Ascending aorta (tissue), 2 donors: Measurements from ENCODE around the gene PRXL2A. TPM values are rescaled to one million over a fixed set of nuclear protein-coding genes. Genes with fewer than 3 reads are reported as not detected.
A peak's percentile ranks its signal among the peaks of the same experiment; 100 is the strongest.
"Not testable (repeated sequence)": the region's sequence is repeated elsewhere in the genome, so short reads cannot be mapped to it uniquely, and the experiment has no call there.

ENCODE experiments used
- DNase-seq, 2 donors: peaks; one replicate each; pipeline ENCODE4 v3.0.0-alpha.2; 2019; ENCODE audit warnings: low spot score in 2 of 2
- H3K27ac ChIP-seq, 2 donors: fragments of 200-600 bp; sonication (generic); one replicate each; pipeline ENCODE4 v1.5.1; 2016 to 2017; ENCODE audit warnings: mild to moderate bottlenecking in 1 of 2
- H3K27me3 ChIP-seq: fragments of 200-600 bp; sonication (generic); one replicate; pipeline ENCODE4 v1.5.1; 2017
- H3K36me3 ChIP-seq, 2 donors: fragments of 200-600 bp; sonication (generic); one replicate each; pipeline ENCODE4 v1.5.1; 2016
- H3K4me1 ChIP-seq, 2 donors: fragments of 200-600 bp; sonication (generic); one replicate each; pipeline ENCODE4 v1.5.1; 2016 to 2017; ENCODE audit warnings: mild to moderate bottlenecking in 1 of 2
- H3K4me3 ChIP-seq, 2 donors: fragments of 200-600 bp; sonication (generic); one replicate each; pipeline ENCODE4 v1.5.1; 2016 to 2017; ENCODE audit warnings: mild to moderate bottlenecking in 1 of 2
- H3K9me3 ChIP-seq, 2 donors: fragments of 200-600 bp; sonication (generic); one replicate each; pipeline ENCODE4 v1.5.1; 2016
- intact Hi-C: fragments of 100-400 bp; cut with DNase I; formaldehyde crosslinking; loops from one replicate; pipeline ENCODE4 v1.15.1; 2023
- total RNA-seq: library from RNA; depleted of rRNA; stranded (reverse); fragments of >200 nt; gene quantifications from one replicate; pipeline ENCODE4 v1.1.0, GENCODE V29; 2016
- TF ChIP-seq, protein P1 (sequence below), 3 experiments: fragments of 200-600 bp in 2 of 3; fragments of 450-650 bp in 1 of 3; sonication (generic) in 2 of 3; IDR thresholded peaks; one replicate each; pipeline ENCODE4 v1.5.1; 2016 to 2019; ENCODE audit warnings: antibody characterized with exemption in 3 of 3, mild to moderate bottlenecking in 1 of 3, moderate library complexity in 1 of 3

PRXL2A gene, protein sequence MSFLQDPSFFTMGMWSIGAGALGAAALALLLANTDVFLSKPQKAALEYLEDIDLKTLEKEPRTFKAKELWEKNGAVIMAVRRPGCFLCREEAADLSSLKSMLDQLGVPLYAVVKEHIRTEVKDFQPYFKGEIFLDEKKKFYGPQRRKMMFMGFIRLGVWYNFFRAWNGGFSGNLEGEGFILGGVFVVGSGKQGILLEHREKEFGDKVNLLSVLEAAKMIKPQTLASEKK
- 22.7 TPM for total RNA-seq

DNA sequence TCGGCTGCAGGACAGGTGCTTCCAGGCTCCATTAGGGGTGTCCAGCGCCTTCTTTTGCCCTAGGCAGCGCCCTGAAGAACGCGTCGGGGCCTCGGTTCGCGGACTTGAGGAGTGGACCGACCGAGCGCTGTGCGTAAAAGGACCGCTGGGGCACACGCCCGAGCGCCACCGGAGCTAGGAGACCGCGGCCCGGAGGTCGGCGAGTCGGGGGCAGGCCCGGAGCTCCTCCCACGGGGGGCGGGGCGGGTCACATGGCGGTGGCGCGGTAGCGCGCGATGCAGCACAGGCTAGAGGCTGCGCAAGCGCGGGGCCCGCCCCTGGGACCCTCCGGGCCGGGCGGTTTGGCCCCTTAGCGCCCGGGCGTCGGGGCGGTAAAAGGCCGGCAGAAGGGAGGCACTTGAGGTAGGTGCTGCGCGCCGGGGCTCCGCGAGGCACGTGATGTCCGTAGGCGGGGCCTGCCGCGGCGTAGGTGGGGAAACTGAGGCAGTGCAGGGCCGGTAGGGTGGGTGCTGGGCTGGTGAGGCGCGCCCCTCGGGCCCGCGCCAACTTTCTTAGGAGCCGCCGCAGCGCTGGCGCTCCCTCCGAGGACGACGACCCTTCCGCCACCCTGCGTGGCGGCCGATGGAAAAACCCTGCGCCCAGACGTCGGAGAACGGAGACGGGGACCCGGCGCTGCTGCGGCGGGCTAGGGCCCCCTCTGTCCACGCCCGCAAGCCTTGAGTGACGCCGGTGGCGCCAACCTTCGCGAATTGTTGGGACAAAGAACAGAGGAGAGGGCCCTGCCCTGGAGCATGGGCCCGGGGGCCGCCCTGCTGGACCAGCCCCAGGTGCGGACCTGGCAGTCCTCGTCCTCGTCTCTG lies at the start of gene PRXL2A:
PRXL2A (plus strand) TSS at position 310 of the 860 bp plus-strand sequence. CDS start 11,917 bp downstream, outside the sequence.
- Histone ChIP-seq H3K9me3 (no peaks in the 10 kb centered on the region), H3K27me3 (no peaks in the 10 kb centered on the region), H3K36me3 (no peaks in the 10 kb centered on the region), H3K27ac (peak within 1 kb of the TSS; percentile 62 to 76), H3K4me1 (peaks cover 0 to 7% of the 10 kb centered on the region in 2 donors), H3K4me3 (peak within 1 kb of the TSS; percentile 72 to 90)
- peak; percentile 18 to 86 for DNase-seq
- intact Hi-C loops: loop anchor here (2.0 kb wide), 2 partner anchors 20 to 46 kb away; partner anchors contain the start of gene TSPAN14
- TF ChIP-seq, protein P1, sequence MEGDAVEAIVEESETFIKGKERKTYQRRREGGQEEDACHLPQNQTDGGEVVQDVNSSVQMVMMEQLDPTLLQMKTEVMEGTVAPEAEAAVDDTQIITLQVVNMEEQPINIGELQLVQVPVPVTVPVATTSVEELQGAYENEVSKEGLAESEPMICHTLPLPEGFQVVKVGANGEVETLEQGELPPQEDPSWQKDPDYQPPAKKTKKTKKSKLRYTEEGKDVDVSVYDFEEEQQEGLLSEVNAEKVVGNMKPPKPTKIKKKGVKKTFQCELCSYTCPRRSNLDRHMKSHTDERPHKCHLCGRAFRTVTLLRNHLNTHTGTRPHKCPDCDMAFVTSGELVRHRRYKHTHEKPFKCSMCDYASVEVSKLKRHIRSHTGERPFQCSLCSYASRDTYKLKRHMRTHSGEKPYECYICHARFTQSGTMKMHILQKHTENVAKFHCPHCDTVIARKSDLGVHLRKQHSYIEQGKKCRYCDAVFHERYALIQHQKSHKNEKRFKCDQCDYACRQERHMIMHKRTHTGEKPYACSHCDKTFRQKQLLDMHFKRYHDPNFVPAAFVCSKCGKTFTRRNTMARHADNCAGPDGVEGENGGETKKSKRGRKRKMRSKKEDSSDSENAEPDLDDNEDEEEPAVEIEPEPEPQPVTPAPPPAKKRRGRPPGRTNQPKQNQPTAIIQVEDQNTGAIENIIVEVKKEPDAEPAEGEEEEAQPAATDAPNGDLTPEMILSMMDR (IDR thresholded peaks at IDR 0.05): no peak

DNA sequence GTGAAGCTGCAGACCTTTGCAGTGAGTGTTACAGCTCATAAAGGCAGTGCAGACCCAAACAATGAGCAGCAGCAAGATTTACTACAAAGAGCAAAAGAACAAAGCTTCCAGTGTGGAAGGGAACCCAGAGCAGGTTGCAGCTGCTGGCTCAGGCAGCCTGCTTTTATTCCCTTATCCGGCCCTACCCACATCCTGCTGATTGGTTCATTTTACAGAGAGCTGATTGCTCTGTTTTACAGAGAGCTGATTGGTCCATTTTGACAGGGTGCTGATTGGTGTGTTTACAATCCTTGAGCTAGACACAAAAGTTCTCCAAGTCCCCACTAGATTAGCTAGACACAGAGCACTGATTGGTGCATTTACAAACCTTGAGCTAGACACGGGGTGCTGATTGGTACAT lies 49.4 kb upstream of the PRXL2A start:
- H3K27ac ChIP-seq: not testable (repeated sequence)

DNA sequence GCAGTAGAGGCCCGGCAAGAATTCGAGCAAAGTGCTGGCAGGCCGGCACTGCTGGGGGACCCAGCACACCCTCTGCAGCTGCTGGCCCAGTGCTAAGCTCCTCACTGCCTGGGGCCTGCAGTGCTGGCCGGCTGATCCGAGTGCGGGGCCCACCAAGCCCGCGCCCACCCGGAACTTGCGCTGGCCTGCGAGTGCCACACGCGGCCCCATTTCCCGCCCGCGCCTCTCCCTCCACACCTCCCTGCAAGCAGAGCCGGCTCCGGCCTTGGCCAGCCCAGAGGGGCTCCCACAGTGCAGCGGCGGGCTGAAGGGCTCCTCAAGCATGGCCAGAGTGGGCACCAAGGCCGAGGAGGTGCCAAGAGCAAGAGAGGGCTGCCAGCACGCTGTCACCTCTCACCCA lies 48.7 kb upstream of the PRXL2A start:
- no peaks in the 10 kb centered on the region for H3K36me3 ChIP-seq
- intact Hi-C loops: no loop called here
- H3K27ac ChIP-seq: no peak overlapping the region
- H3K4me1 ChIP-seq: peaks cover 0 to 7% of the 10 kb centered on the region in 2 donors
- H3K27me3 ChIP-seq: no peaks in the 10 kb centered on the region
- no peak for DNase-seq
- TF ChIP-seq, protein P1 (IDR thresholded peaks at IDR 0.05): no peak
- H3K9me3 ChIP-seq: no peaks in the 10 kb centered on the region
- H3K4me3 ChIP-seq: no peak overlapping the region

More for the DNA sequence above, 49.4 kb upstream of the PRXL2A start:
- intact Hi-C loops, H3K4me3 ChIP-seq, H3K9me3 ChIP-seq, H3K4me1 ChIP-seq, H3K27me3 ChIP-seq, H3K36me3 ChIP-seq, DNase-seq: not testable (repeated sequence)

DNA sequence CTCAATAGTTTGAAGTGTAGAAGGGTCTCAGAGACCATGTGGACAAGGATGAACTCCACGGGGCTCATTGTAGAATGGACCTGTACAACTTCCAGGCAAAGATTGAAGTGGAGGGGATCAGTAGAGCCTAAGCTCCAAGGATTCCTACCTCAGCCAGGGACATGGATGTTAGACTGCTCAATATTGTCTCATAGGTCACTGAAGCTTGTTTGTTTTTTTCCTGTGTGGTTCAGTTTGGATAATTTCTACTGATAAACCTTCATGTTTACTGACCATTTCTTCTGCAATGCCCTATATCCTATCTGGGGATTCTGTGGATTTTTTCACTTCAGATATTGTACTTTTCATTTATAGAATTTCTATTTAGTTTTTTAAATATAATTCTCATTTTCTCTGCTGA lies 42.8 kb upstream of the PRXL2A start:
- no peak overlapping the region for H3K27ac ChIP-seq
- no peak for DNase-seq
- no peaks in the 10 kb centered on the region for H3K27me3 ChIP-seq
- H3K4me3 ChIP-seq: no peak overlapping the region
- no peaks in the 10 kb centered on the region for H3K36me3 ChIP-seq
- H3K4me1 ChIP-seq: no peaks in the 10 kb centered on the region
- TF ChIP-seq, protein P1 (IDR thresholded peaks at IDR 0.05): no peak
- H3K9me3 ChIP-seq: peaks cover 0 to 9% of the 10 kb centered on the region in 2 donors
- intact Hi-C loops: no loop called here

DNA sequence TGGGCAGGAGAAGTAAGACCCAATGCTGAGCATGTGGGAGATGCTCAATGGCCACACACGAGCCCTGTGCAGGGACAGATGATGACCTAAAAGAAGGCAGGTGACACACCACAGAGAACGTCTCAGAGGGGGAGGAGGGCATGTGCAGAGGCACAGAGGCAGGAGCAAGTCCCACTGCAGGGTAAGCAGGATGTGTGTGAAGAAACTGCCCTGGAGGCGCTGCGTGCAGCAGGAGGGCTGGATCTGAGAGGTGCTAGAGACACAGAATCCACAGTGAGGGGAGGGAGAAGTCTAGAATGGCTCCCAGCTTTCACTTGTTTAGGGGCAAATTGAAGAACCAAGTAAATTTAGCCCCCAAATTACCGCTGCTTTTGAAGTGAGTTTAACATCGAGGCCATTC lies 36.9 kb upstream of the PRXL2A start:
- no peaks in the 10 kb centered on the region for H3K36me3 ChIP-seq
- H3K4me1 ChIP-seq: no peaks in the 10 kb centered on the region
- intact Hi-C loops: no loop called here
- no peak for DNase-seq
- H3K9me3 ChIP-seq: peaks cover 0 to 9% of the 10 kb centered on the region in 2 donors
- TF ChIP-seq, protein P1 (IDR thresholded peaks at IDR 0.05): no peak
- no peak overlapping the region for H3K27ac ChIP-seq
- no peak overlapping the region for H3K4me3 ChIP-seq
- no peaks in the 10 kb centered on the region for H3K27me3 ChIP-seq

DNA sequence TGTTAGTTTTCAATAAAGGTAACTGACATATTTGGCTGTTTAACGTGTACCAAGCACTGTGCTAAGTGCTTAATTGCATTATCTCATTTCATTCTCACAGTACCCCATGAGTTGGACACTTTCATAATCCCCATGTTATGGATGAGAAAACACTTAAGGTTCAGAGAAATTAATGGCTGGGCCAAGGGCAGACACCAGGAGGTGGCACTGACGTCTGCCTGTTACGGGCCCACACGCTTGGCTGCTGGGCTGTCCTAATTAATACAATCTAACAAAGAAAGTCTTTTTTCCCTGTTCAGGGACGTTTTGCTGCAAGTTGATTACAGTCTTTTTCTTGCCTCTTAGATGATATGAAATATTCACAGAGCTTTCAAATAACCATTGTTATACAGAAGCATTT lies 35.7 kb upstream of the PRXL2A start:
- Histone ChIP-seq H3K27ac (no peak overlapping the region), H3K4me1 (no peaks in the 10 kb centered on the region), H3K27me3 (no peaks in the 10 kb centered on the region), H3K36me3 (no peaks in the 10 kb centered on the region), H3K4me3 (no peak overlapping the region), H3K9me3 (peaks cover 0 to under 1% of the 10 kb centered on the region in 2 donors)
- TF ChIP-seq, protein P1 (IDR thresholded peaks at IDR 0.05): no peak
- DNase-seq: no peak
- intact Hi-C loops: no loop called here
